Gastrocnemius medialis (tissue), 4 donors: ENCODE data around the gene TMEM101.

Experiments
- CTCF ChIP-seq, 5 experiments: fragments of 450-650 bp in 3 of 5; fragments of 200-600 bp in 2 of 5; sonication (generic) in 2 of 5; IDR thresholded peaks in 4 of 5; conservative IDR thresholded peaks in 1 of 5; 1 replicate in 4 of 5; 2 replicates in 1 of 5; pipeline ENCODE4 v1.5.1; 2016 to 2019; ENCODE audit warnings: antibody characterized with exemption in 5 of 5, mild to moderate bottlenecking in 3 of 5, moderate library complexity in 3 of 5
- POLR2A ChIP-seq, 2 donors: fragments of 450-650 bp; IDR thresholded peaks; one replicate each; pipeline ENCODE4 v1.6.1; 2017; ENCODE audit warnings: antibody characterized with exemption in 2 of 2, mild to moderate bottlenecking in 2 of 2, moderate library complexity in 2 of 2

- TF ChIP-seq CTCF (IDR thresholded peaks at IDR 0.05 in 4 of 5, conservative IDR thresholded peaks at IDR 0.05 in 1 of 5) (no peak), POLR2A (IDR thresholded peaks at IDR 0.05) (no peak)
Measured at GRCh38 chr17:44039829-44040635, 25.3 kb upstream of the TMEM101 start.
